GM18526 (cell line): ENCODE measurements around the gene MALSU1.

ENCODE experiments used
- POLR2A ChIP-seq: IDR thresholded peaks from 3 replicates; pipeline ENCODE4 v1.6.1; 2011; ENCODE audit not compliant: insufficient read length; ENCODE audit errors: extremely low read depth

MALSU1 gene

GRCh38 chr7:23341846-23342598 is 42.9 kb downstream of the MALSU1 start:
- no peak for TF ChIP-seq POLR2A

- no peak for TF ChIP-seq POLR2A
These were observed 44.0 kb downstream of the MALSU1 start for GRCh38 chr7:23343102-23343501.

GRCh38 chr7:23343806-23344475 is 44.8 kb downstream of the MALSU1 start:
- TF ChIP-seq POLR2A = no peak

GRCh38 chr7:23345601-23346000 is 46.5 kb downstream of the MALSU1 start:
- TF ChIP-seq POLR2A = no peak

GRCh38 chr7:23346316-23346715 is 47.2 kb downstream of the MALSU1 start:
- no peak for TF ChIP-seq POLR2A

- no peak for TF ChIP-seq POLR2A
These were observed 48.0 kb downstream of the MALSU1 start for GRCh38 chr7:23347033-23347681.

GRCh38 chr7:23347682-23348180 is 48.6 kb downstream of the MALSU1 start:
- TF ChIP-seq POLR2A = no peak

- TF ChIP-seq POLR2A = no peak
These were observed 50.5 kb downstream of the MALSU1 start for GRCh38 chr7:23349484-23350157.

- no peak for TF ChIP-seq POLR2A
These were observed 51.3 kb downstream of the MALSU1 start for GRCh38 chr7:23350466-23350865.

GRCh38 chr7:23353172-23353571 is 54.0 kb downstream of the MALSU1 start:
- TF ChIP-seq POLR2A = no peak

GRCh38 chr7:23356168-23356567 is 57.0 kb downstream of the MALSU1 start:
- no peak for TF ChIP-seq POLR2A

- TF ChIP-seq POLR2A = no peak
These were observed 57.6 kb downstream of the MALSU1 start for GRCh38 chr7:23356726-23357125.

- no peak for TF ChIP-seq POLR2A
These were observed 58.3 kb downstream of the MALSU1 start for GRCh38 chr7:23357190-23358093.

- no peak for TF ChIP-seq POLR2A
These were observed 59.1 kb downstream of the MALSU1 start for GRCh38 chr7:23358152-23358674.
